ENCODE data around the gene SKOR2. TPM values are rescaled to one million over a fixed set of nuclear protein-coding genes. Genes with fewer than 3 reads are reported as not detected.

Gene SKOR2
- total RNA-seq, 1 experiment from 2014 or later, result not detected

- Histone ChIP-seq H3K9ac (ENCODE audit: low read length) (no peak overlapping the region), H4K20me1 (ENCODE audit: insufficient read depth) (no peaks in the 10 kb centered on the region), H3K4me1 (ENCODE audit: control insufficient read depth in 1 of 2, insufficient read depth in 2 of 2, low read length in 2 of 2) (peaks cover 6 to 10% of the 10 kb centered on the region in 2 experiments; a peak in 3 of 4 replicates), H3K27me3 (ENCODE audit: insufficient read depth, low read length) (no peaks in the 10 kb centered on the region), H3K27ac (ENCODE audit: low read depth, low read length) (no peak overlapping the region), H3K9me3 (ENCODE audit: control insufficient read depth in 1 of 2, insufficient read depth in 1 of 2, low read depth in 1 of 2, low read length in 2 of 2) (no peaks in the 10 kb centered on the region), H3K9me2 (ENCODE audit: insufficient read depth) (no peaks in the 10 kb centered on the region), H3K79me2 (ENCODE audit: insufficient read depth, low read length) (peaks cover 85% of the 10 kb centered on the region), H2AFZ (ENCODE audit: low read depth, low read length, poor library complexity, severe bottlenecking) (no peak overlapping the region), H3K4me3 (replicated peaks in 1 of 2; ENCODE audit: low read depth in 1 of 2, low read length in 2 of 2) (no peak overlapping the region), H3K36me3 (ENCODE audit: control insufficient read depth in 1 of 2, insufficient read depth in 2 of 2, low read length in 2 of 2) (no peaks in the 10 kb centered on the region), H3K4me2 (ENCODE audit: low read length) (no peak overlapping the region)
- ATAC-seq, result no peak
- ChIA-PET POLR2A (no interaction called here), RAD21 (ENCODE audit: low non-redundant PET in 1 of 2, low total read pairs in 2 of 2, uncharacterized antibody in 2 of 2, unreplicated experiment in 2 of 2) (no interaction called here), CTCF (no interaction called here)
- TF ChIP-seq ZFX (IDR thresholded peaks at IDR 0.05) (no peak), ZBTB33 (IDR thresholded peaks at IDR 0.05; ENCODE audit: extremely low read depth, insufficient replicate concordance, low read length) (no peak), CBX3 (IDR thresholded peaks at IDR 0.05; ENCODE audit: low read depth) (no peak), CEBPB (IDR thresholded peaks at IDR 0.05; ENCODE audit: low read depth) (no peak), ATF3 (IDR thresholded peaks at IDR 0.05) (no peak), SP1 (IDR thresholded peaks at IDR 0.05; ENCODE audit: low read depth) (no peak), POLR2AphosphoS5 (IDR thresholded peaks at IDR 0.05; ENCODE audit: low read depth, low read length) (no peak), EZH2phosphoT487 (IDR thresholded peaks at IDR 0.05; ENCODE audit: borderline replicate concordance) (no peak), SRF (IDR thresholded peaks at IDR 0.05; ENCODE audit: low read depth) (no peak), TCF7L2 (IDR thresholded peaks at IDR 0.05; ENCODE audit: borderline replicate concordance, extremely low read depth, insufficient read depth, insufficient read length) (no peak), REST (IDR thresholded peaks at IDR 0.05; ENCODE audit: low read depth) (no peak), YY1 (IDR thresholded peaks at IDR 0.05; ENCODE audit: extremely low read depth, insufficient replicate concordance, low read depth, low read length) (no peak)
- BruUV-seq (replicated peaks), result no TSS peak
- intact Hi-C loops (cut with micrococcal nuclease), result no loop called here
- DNase-seq (ENCODE audit: low read depth, low spot score), result no peak
Observed at GRCh38 chr18:47172476-47172875, 79.0 kb downstream of the SKOR2 start.

All from HCT116 (cell line).